Activated CD4-positive, CD25-positive, alpha-beta regulatory T cell treated with anti-CD3 and anti-CD28 coated beads, Interleukin-2, amount 50 U/mL, for 72 hours (primary cell): ENCODE data around the gene MYL11.
"Not testable (repeated sequence)": the region's sequence is repeated elsewhere in the genome, so short reads cannot be mapped to it uniquely, and the experiment has no call there.

Experiments
- DNase-seq: peaks from one replicate; pipeline ENCODE4 v3.0.0; 2021

MYL11 gene

DNA sequence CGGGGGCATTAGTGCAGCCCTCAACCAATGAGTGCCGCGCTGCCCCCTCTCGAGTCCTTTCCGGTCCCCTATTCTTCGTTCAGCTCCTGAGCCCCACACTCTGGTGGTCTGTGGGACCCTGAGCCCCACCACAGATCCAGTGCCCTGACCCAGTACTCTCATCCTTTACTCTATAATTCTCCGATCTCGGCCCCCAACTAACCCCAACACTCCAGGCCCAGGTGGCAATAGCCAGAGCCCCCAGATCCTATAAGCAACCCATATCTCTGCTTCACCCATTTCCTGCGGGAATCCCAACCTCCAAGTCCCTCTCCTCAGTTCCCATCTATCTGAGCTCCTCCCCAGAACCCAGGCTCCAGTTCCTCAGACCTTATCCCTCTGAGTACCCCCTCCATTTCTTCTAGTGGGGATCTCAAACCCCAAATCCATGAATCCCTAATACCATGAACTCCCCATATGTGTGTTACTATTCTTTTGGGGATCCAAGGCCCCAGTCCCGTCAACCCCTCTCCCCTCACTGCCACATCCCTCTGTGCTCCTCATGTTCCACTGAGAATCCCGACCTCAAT is 3.3 kb upstream of the MYL11 start:
- DNase-seq = no peak

DNA sequence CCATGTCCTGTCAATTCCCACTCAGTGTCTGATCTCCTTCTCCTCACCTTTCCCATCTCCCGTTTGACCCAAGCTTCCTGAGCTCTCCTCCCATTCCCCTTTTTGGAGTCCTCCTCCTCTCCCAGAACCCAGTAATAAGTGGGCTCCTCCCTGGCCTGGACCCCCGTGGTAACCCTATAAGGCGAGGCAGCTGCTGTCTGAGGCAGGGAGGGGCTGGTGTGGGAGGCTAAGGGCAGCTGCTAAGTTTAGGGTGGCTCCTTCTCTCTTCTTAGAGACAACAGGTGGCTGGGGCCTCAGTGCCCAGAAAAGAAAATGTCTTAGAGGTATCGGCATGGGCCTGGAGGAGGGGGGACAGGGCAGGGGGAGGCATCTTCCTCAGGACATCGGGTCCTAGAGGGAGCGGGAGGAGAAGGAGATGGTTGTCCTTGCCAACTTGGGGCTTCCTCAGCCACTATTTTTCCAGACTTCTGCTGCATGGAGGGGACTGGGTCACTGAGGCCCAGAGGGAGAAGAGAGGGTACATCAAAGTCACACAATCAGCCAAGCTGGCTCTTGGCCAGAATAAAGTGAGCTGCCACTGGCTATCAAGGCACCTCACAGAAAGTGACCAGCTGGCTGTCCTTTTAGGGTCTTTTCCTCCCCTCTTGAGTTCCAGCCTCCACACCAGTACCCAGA is 2.4 kb upstream of the MYL11 start:
- no peak for DNase-seq

DNA sequence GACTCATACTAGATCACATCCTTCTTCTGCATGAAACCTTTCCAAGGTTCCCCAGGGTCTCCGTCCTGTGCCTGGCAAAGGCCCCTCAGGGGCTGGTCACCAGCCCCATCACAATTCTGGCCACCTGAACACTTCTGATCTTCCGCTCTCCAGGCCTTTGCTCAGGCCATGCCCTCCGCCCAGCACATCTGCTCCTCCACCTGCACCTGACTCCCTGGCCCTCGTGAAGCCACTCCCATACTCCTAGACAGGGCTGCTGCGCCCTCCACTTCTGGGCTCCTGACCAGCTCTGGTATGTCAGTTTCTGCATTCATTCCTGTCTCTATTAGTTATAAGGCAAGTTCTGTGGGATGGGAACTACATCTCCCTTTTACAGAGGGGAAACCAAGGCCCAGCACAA is 1.9 kb upstream of the MYL11 start:
- DNase-seq = no peak

DNA sequence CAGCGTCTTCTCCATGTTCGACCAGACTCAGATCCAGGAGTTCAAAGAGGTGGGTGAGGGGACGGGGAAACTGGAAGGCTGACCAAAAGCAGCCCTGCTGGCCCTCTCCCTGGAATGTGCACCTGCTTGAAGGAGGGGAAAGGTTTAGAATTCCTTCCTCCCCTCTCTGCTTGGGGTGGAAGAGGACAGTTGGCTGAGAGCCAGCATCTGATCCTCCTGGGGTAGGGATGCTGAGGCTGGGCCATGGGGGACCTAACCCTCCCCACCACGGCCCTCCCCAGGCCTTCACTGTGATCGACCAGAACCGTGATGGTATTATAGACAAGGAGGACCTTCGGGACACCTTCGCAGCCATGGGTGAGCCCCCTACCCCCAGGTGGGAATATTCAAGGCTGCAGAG is 1.3 kb downstream of the MYL11 start:
- DNase-seq = no peak

DNA sequence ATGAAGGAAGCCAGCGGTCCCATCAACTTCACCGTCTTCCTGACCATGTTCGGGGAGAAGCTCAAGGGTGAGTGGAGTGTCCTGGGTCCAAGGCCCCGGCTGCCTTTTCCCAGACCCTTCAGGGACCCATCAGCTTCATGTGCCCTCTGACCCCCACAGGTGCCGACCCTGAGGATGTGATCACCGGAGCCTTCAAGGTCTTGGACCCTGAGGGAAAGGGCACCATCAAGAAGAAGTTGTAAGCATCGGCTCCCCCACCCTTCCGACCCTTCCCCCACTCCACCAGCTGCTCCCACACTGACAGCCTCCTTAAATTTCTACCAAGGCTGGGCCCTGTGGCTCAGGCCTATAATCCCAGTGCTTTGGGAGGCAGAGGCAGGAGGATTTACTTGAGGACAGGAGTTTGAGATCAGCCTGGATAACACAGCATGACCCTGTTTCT is 1.9 kb downstream of the MYL11 start:
- DNase-seq = no peak

DNA sequence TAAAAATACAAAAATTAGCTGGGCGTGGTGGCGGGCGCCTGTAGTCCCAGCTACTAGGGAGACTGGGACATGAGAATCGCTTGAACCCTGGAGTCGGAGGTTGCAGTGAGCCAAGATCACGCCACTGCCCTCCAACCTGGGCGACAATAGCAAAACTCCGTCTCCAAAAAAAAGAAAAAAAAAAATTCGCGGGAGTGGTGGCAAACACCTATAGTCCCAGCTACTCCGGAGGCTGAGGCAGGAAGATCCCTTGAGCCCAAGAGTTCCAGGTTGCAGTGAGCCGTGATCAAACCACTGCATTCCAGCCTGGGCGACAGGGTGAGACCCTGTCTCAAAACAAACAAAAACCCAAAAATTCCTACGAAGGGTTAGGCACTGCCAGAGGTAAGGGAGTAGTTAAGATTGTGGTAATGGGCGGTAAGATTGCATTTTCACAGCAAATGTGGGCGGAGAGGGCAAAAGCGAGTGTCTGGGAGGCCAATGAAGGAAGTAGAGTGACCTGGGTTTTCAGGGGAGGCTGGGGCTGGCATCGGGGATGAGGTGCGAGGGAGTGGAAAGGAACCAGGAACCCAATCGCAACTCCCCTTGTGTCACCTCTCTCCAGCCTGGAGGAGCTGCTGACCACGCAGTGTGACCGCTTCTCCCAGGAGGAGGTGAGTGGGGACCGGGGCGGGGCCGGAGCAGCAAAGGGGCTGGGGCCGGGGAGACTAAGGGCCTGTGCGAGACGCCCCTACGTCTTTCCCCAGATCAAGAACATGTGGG is 2.6 kb downstream of the MYL11 start:
- DNase-seq = no peak

DNA sequence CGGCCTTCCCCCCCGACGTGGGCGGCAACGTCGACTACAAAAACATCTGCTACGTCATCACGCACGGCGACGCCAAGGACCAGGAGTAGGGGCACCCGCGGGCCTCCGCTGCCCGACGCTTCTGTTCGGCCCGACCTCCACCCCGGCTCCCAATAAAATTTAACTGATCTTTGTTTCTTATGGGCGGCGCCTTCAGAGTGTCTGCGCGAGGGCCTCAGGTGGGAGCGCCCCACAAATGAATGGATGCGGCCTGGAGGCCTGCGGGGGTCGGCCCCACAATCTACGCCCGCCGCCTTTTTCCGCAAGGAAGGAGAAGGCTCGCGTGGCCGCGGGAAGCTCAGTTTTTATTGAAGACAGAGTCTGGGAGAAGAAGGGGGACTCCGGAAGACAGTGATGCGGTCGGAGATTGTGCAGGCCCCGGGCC is 3.2 kb downstream of the MYL11 start:
- DNase-seq = peak; percentile 83

DNA sequence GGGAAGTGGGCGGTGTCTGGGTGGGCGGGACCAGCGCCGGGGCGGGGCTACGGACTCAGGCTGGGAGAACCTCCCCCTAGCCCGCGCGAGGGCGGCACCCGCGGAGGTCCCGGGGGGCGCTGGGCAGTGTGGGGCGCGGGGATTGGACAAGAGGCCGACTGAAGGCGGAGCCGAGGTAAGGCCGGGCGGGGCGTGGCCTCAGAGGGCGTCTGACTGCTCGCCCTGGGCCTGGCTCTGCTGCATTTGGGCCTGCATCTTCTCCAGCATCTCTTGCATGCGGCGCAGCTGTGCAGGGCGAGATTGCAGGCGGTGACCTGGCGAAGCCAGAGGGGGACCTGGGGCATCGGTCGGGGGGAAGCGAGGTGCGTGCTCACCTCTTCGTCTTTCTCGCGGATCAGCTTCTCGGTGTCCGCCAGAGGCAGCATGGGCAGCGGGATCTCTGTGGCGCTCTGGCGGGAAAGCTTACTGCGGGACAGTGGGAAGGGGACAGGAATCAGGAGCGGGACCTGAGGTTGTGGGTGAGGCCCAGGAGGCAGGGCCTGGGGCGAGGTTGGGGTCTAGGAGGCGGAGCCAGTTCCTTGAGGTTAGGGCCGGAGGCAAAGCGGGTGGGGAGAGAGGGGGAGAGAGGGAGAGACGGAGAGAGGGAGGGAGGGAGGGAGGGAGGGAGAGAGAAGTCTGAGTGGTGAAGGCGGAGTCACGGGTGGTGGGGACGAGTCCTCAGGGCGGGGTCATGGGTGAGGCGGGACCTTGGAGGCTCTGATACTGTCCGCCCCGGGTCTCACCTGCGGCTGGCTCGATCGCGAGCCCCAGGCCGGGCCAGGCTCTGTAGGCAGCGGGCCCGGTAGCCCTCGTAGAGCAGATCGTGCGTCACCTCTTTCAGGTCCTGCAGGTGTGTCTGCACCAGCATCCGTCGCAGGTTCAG is 3.9 kb downstream of the MYL11 start:
- DNase-seq = peak; percentile 96

DNA sequence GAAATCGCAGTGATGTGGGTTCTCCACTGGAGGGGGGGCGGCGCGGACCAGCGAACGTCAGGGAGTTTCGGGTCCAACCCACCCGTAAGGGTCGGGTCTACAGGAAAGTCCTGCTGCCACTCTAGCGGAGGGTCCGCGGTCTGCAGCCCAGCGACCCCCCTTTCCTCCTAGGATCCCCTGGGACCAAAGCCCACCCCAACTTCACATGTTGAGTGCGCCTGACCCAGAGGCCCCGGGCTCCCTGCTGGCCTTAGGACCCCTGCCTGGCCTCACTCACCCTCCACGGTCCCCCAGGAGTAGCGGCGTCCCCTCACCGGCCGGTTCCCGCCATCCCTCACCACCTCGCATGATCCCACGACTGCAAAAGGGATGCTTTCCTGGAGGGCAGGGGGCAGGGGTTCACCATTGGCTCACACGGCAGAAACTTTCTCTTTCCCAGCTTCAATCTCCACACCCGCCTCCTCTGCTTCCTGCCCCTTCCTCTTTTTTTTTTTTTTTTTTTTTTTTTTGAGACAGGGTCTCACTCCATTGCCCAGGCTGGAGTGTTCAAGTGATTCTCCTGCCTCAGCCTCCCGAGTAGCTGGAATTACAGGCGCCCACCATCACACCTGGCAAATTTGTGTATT is 4.7 kb downstream of the MYL11 start:
- no peak for DNase-seq

DNA sequence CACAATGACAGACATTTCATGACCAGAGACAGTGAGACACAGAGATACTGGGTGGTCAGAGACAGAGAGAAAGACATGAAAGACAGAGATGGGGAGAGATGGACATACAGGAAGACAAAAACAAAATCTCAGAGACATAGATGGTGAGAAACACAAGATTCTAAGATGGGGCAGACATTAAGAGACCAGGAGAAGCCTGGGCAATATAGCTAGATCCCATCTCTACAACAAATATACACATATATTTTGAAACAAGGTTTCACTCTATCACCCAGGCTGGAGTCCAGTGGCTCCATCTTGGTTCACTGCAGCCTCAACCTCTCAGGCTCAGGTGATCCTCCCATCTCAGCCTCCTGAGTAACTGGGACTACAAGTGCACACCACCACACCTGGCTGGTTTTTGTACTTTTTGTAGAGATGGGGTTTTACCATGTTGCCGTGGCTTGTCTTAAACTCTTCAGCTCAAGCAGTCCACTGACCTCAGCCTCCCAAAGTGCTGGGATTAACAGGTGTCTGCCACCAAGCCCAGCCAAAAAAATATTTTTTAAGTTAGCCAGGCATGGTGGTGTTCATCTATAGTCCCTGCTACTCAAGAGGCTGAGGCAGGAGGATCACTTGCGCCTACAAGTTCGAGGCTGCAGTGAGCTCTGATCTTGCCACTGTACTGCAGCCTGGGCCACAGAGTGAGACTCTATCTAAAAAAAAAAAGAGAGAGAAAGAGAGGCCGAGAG is 5.6 kb downstream of the MYL11 start:
- DNase-seq = no peak

DNA sequence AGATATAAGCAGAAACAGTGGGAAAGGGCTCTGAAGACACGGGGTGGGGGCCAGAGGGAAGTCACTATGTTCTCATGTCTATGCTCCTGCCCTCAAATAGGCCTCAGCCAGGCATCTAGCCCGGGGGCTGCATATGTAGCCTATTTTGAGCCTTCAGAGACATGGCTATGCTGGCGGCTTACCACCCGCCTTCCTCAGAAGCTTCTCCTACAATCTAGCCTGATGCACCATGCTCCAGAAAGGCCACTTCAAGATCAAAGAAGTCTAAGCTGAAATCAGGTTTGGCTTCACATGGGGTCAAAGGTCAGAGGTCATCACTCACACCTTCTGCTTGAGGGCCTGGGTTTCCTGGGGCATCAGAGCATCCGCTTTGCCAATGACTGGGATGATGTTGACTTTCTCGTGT is 6.2 kb downstream of the MYL11 start:
- DNase-seq = no peak

DNA sequence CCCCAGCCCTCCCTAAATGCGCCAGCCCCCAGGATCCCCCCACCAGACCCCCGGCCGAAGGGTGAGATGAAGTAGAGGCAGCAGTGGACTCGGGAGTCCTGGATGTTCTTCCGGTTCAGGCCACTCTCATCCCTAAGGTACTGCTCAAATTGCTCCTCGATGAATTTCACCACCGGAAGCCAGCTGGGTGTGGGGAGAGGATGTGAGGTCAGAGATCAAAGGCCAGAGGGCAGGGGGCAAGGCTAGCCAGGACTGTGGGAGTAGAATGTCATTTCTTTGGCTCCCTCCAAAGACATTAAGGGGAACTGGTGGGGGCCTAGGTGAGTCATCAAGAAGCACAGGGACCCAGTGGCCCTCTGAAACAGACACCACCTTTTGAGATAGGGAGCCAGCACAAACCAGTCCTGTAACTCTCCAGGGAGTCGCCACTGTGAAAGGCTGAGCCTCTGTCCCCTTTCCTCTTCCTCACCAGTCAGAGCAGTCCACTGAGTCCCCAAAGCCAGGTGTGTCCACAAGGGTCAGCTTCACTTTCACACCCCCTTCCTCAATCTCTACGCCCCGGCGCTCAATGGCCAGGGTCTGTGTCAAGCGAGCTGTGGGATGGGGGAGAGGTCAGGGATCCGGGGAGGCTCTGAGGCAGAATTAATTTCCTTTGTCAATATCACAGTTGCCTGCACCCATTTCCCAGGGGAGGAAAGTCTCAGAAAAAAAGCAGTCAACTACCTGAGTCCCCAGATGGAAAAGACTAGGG is 6.9 kb downstream of the MYL11 start:
- DNase-seq = peak; percentile 54

DNA sequence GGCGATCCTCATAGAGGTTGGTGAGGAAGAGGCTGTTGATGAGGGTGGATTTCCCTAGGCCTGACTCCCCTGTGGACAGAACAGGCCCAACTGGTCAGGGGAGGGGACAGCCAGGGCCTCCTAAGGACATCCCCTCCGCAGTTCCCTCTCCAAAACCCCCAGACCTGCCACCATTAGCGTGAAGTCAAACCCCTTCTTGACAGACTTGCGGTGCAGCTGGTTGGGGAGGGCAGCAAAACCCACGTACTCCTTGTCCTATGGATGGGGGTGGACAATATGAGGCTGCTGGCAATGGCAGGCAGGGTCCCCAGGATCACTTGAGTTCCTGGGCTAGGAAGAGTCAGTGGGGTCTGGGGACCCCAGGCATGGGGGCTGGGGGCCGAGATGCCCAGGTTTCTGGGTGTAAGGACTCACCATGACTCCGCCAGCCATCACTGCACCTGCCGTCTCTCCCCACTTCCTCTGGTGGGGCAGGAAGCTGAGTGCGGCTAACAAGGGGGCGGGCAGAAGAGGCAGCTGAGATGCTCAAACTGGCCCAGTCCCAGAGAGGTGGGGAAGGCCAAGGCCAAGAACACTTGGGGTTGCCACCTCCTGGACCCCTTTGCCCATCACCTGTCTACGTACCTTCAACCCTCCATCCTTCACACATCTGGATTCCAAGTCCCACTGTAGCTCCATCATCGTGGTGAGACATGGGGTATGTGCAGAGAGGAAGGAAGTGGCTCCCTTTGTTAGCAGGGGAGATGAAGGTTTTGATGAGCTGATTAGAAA is 7.7 kb downstream of the MYL11 start, which contains the start of gene SEPTIN1:
SEPTIN1 (minus strand) TSS at position 451 of the 771 bp plus-strand sequence; CDS start at position 432, 19 bp downstream.
- DNase-seq = peak; percentile 72

DNA sequence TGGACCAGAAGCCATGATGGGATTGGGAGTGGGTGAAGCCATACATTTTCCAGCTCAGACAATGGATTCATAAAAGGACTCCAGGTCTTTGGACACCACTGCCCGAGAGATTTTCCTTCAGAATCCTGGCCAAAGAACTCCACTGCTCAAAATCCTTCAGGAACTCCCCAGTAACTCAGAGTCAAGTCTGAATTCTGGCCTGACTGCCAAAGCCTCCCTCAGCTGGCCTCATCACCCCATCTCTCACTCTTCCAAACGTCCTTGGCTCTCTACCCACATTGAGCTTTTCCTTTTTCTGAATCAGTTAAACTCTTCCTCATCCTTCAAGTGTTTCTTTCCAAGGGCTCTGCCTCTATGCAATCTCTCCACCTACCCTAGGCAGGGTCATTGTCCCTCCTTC is 8.9 kb downstream of the MYL11 start:
- DNase-seq = no peak

DNA sequence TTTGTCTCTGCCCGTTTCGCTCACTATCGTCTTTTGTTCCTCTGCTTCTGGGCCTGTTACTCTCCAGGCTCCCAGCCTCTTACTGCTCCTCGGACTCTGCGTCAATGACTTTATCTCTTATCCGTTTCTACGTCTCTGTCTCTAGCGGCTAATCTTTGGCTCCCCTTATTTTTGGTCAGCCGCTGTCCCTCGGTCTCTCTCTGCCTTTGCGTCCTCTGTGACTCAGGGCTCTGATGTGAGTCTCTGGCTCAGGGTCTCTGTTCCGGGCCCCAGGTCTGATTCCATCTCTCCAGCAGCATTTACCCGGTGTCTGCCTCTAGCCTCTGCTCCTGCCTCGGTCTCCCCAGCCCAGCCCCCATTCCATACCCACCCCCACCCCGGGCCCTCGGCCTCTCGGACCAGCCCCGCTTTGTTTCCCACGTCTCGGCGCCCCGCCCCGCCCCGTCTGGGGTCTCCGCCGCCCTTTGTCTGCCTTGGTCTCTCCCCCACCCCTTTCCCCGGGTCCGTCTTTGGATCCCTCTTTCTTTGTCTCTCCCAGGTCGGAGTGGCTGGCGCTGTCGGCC is 20.1 kb downstream of the MYL11 start:
- no peak for DNase-seq

DNA sequence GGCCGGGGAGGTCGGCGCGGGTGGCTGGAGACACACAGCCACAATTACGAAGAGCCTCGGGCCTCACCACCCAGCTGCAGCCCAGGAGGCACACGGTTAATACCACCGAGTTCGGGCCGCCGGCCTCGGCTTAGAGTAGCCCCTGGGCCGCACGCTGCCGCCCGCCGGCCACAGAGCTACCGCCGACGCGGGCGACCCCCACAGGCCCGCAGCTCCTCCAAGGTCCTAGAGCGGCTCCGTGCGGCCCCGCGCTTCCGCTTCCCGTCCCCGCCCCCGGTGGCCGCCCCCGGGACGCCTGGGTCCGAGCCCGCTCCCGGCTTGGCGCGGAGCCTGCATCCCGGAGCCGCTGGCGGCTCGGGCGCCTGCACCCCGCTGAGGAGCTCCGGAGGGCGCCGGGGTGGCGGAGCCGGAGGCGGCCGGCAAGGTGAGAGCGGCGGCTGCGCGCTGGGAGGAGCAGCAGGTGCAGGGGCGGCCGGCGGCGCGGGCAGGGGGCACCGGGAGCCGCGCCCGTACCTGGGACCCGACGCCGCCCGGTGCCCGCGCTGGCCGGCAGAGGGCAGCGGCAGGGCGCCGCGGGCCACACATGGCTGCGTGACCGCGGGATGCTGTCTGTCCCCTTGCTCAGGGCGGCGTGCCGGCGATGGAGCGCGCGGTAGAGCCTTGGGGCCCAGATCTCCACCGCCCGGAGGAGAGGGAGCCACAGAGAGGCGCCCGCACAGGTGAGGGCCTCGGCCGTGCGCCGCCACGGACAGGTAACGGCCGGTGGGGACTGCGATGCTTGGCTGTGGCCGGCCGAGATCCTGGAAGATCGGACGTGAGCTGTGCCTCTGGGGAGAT is 20.8 kb downstream of the MYL11 start, which contains the start of gene ZNF48:
ZNF48 (plus strand) TSS at position 266 of the 837 bp plus-strand sequence; CDS start at position 641, 375 bp downstream.
- DNase-seq = peak; percentile 65

DNA sequence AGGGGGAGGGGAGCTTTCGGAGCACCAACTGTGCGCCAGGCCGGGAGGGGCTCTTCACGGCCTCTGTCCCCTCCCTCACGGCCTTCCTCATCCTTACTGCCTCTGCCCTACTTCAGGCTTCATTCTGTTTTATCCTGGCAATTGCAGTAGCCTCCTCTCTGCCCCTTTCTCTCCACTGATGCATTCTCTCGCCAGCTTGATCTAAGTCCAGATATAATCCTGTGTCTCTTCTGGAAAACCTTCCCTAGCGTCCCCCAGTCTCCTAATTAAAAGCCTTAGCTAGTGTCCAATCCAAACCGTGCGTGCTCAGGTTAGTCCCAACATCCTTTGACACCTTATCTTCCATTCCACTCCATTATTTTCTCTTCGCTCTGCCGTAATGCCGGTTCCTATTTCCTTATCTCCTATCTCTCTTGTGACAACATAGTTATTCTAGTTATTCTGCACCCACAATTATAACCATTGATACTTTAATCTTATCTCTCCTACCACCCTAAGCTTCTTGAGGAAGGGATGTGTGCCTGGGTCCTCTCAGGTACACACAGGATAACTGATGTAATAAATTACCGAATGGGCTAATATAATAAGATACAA is 21.5 kb downstream of the MYL11 start:
- DNase-seq = no peak

DNA sequence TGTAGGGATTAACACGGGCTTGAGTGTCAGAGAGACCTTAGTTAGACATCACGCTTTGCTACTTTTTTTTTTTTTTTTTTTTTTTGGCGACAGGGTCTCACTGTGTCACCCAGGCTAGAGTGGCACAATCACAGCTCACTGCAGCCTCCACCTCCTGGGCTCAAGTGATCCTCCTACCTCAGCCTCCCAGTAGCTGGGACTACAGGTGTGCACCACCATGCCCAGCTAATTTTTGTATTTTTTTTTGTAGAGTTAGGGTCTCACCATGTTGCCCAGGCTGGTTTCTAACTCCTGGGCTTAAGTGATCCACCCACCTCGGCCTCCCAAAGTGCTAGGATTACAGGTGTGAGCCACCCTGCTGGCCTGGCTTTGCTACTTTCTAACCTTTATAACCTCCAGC is 22.0 kb downstream of the MYL11 start:
- DNase-seq = not testable (repeated sequence)
